HG03432 (cell line): ENCODE measurements around the gene VEGFA.

Experiments used
- ATAC-seq: cut with Tn5 transposase; IDR thresholded peaks from one replicate; pipeline ENCODE4 v1.9.1; 2021; ENCODE audit warnings: mild to moderate bottlenecking, moderate library complexity; ENCODE audit not compliant: unreplicated experiment

Gene VEGFA

GRCh38 chr6:43782764-43783513 lies 12.9 kb downstream of the VEGFA start:
- ATAC-seq: no peak

DNA sequence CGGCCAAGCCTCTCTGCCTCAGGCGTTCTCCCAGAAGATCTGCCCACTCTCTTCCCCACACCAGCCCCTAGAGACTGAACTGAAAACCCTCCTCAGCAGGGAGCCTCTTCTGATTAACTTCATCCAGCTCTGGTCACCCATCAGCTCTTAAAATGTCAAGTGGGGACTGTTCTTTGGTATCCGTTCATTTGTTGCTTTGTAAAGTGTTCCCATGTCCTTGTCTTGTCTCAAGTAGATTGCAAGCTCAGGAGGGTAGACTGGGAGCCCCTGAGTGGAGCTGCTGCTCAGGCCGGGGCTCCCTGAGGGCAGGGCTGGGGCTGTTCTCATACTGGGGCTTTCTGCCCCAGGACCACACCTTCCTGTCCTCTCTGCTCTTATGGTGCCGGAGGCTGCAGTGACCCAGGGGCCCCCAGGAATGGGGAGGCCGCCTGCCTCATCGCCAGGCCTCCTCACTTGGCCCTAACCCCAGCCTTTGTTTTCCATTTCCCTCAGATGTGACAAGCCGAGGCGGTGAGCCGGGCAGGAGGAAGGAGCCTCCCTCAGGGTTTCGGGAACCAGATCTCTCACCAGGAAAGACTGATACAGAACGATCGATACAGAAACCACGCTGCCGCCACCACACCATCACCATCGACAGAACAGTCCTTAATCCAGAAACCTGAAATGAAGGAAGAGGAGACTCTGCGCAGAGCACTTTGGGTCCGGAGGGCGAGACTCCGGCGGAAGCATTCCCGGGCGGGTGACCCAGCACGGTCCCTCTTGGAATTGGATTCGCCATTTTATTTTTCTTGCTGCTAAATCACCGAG lies 14.2 kb downstream of the VEGFA start:
- ATAC-seq: no peak

- no peak for ATAC-seq
Measured at GRCh38 chr6:43785220-43785752, 15.3 kb downstream of the VEGFA start.

DNA sequence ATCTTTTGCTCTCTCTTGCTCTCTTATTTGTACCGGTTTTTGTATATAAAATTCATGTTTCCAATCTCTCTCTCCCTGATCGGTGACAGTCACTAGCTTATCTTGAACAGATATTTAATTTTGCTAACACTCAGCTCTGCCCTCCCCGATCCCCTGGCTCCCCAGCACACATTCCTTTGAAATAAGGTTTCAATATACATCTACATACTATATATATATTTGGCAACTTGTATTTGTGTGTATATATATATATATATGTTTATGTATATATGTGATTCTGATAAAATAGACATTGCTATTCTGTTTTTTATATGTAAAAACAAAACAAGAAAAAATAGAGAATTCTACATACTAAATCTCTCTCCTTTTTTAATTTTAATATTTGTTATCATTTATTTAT lies 15.9 kb downstream of the VEGFA start:
- ATAC-seq: no peak

DNA sequence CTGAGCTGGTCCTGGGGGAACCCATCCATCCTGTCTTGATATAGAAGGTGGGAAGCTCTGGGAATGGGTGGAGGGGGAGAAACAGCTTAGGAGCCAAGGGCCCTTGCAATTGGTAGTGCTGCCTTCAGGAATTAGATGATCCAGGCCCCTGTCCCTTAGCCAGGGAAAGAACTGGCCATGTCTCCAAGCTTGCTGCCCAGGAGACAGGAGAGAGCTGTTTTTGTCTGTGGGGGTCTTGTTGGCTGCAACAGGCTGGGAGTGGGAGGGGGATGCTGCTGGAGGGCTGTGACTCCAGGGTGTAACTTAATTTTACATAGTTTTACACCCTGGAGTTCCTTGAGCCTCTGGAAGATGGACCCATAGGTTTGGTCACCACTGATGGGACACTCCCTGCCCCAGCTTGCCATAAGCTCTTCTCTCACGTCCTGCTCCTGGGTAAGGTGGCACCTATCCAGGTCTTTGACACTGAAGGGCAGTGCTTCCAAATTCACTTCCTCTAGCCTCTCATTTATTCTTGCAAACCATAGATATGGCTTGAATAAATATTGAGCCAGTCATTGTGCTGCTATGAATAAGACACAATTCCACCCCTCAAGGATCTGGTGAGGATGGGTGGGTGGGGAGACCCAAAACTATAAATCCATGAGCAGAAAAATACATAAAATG lies 16.8 kb downstream of the VEGFA start:
- ATAC-seq: no peak

DNA sequence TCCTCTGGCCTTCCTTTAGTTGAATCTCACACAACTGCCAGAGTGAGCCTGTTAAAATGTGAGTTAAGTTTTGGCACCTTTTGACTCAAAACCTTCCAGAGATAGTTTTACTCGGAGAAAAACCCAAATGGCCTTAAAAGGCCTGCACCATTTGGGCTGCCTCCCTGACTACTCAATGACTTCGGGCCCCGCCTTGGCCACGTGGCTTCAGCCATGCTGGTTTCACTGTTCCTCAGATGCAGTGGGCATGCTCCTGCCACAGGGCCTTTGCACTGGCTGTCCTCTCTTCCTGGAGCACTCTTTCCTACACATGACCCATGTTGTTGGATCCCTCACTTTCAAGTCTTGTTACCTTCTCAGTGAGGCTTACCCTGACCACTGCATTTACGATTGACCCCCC lies 18.3 kb downstream of the VEGFA start:
- no peak for ATAC-seq

DNA sequence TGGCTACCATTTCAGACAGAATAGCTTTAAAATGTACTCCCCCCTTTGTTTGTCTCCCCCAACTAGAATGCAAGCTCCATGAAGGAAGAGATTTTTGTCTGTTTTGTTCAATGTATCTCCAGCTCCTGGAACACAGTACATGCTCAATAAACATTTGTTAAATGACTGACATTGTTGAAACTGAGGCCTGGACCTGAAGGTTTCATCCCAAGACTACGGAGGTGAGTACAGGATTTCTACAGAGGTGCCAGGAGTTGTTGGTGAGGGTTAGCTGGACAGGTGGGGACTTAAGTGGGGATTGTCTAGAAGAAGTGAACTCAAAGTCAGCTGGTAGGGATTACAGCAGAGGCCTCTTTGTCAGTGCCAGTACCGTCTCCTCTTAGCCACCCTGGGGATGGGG lies 19.4 kb downstream of the VEGFA start:
- no peak for ATAC-seq

DNA sequence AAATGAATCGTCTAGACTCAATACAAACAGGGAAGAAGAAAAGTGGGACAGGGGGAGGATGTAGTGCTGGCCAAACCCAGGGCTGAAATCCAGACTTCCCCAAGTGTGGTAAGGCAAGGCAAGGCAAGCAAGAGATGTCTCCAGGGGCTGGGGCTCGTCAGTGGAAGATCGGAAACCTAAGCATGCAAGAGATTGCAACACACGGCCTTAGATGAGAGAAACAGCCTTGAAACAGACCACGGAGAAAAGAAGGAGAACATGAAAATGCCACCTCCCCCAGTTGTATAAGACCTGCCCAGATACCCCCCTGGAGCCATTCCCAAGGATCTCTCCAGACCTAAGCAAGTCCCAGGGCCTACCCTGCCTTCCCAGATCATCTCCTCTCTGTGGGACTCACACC lies 20.0 kb downstream of the VEGFA start:
- ATAC-seq: no peak

- no peak for ATAC-seq
Measured at GRCh38 chr6:43791745-43792422, 21.9 kb downstream of the VEGFA start.

- ATAC-seq: no peak
Measured at GRCh38 chr6:43793154-43793874, 23.3 kb downstream of the VEGFA start.

- ATAC-seq: no peak
Measured at GRCh38 chr6:43793875-43794242, 23.8 kb downstream of the VEGFA start.

DNA sequence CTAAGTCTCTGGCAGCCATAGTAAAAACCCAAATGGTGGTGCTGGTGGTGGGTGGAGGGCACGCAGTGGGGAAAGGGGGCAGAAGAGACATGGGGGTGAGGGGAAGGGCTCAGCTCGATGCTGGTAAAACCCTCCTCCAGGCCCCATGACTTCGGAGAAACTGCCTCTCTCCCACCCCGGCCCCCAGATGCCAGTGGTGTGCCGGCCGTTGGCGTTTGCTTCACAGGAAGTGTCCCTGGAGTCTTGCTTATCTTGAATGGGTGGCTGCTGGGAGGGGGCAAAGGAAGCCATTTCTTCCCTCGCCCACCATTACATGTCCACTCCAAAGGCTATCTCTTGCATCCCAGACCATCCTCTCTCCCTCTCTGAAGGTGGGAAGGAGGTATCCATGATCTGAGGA lies 25.4 kb downstream of the VEGFA start:
- ATAC-seq: no peak

GRCh38 chr6:43796168-43796567 lies 26.2 kb downstream of the VEGFA start:
- ATAC-seq: no peak

- no peak for ATAC-seq
Measured at GRCh38 chr6:43796903-43797890, 27.2 kb downstream of the VEGFA start.

GRCh38 chr6:43797919-43798318 lies 27.9 kb downstream of the VEGFA start:
- no peak for ATAC-seq

DNA sequence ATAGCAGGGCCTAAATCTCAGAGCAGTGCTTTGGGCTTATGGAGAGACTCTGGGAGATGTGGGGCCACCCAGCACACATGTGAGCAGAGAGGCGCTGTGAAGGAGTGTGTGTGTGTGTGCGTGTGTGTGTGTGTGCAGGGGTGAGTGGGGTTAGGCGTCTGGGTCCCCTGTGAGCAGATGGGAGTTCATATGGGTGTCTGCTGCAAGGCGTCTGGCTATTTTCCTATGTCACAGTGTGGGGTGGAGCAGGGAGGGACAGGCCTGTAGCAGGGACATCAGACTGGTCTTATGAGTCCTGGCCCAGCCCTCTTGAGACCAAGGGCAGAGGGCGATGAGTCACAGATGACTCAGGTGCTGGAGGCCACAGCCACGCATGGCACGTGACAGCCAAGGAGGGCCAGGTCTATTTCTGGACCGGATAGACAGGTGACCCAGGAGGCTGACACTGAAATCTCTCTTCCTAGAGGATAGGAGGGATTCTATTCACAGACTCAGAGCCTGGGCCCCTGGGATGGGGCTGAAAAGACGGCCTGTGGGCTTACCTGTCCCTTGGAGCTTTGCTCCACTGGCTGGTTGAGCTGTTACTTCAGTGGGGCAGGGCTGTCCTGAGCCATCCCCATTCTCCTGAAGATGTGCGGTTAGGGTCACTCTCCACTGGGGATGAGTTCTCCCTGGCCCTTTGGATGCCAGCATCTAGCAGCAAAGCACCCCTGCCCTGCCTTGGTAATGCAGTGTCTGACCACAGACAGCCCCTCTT lies 28.9 kb downstream of the VEGFA start:
- ATAC-seq: peak; percentile 68

DNA sequence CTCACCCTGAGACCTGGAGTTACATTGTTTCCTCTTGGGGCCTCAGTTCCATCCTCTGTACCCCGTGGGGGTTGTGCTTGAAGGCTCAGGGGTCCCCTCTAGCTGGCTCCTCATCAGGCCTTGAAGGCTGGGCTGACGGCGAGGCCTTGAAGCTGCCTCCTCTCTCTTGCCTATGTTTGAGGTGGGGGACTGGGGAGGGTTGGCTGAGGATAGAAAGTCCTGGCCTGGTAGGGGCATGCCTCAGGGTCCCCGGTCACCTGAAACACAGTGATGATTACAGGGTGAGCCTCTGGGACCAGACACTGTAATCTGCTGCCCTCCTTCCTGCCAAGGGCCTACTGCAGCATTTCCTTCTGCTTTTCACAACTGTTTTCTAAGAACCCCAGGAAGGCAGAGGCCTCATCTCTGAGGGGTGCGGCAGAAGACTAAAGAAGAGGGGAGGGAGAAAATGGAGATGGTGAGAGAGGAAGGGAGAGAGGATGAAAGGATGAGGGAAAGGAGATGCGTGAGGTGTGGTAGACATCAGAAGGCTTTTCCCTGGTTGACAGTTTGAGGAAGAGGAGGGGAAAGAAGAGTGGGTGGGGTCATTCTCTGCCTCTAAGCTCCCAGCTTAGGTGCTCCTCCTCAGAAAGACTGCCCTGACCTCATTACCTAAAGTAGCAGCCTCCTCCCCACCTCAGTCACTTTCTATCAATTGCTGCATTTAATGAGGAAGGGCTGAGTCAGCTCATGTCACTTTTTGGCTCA lies 29.7 kb downstream of the VEGFA start:
- no peak for ATAC-seq

- no peak for ATAC-seq
Measured at GRCh38 chr6:43800298-43800623, 30.2 kb downstream of the VEGFA start.
